Mucosa of descending colon (tissue), 3 donors: Measurements from ENCODE around the gene CPPED1. TPM values are rescaled to one million over a fixed set of nuclear protein-coding genes. Genes with fewer than 3 reads are reported as not detected.
"Not testable (repeated sequence)": the region's sequence is repeated elsewhere in the genome, so short reads cannot be mapped to it uniquely, and the experiment has no call there.

Experiments used
- ATAC-seq: fragments of 200-7000 bp; cut with Tn5 transposase; one replicate; pipeline ENCODE4 v1.9.1; 2020; ENCODE audit warnings: mild to moderate bottlenecking, moderate library complexity
- DNase-seq, 3 donors: peaks; one replicate each; pipeline ENCODE4 v3.0.0-alpha.2; 2020
- H3K36me3 ChIP-seq: fragments of 200-600 bp; one replicate; pipeline ENCODE4 v1.8.0; 2021; ENCODE audit warnings: low read depth, mild to moderate bottlenecking
- H3K4me1 ChIP-seq: fragments of 200-600 bp; one replicate; pipeline ENCODE4 v1.8.0; 2021; ENCODE audit warnings: low read depth, mild to moderate bottlenecking
- H3K4me3 ChIP-seq: fragments of 200-600 bp; one replicate; pipeline ENCODE4 v1.8.0; 2021; ENCODE audit warnings: mild to moderate bottlenecking
- H3K9me3 ChIP-seq: fragments of 200-600 bp; one replicate; pipeline ENCODE4 v1.8.0; 2021; ENCODE audit warnings: mild to moderate bottlenecking
- intact Hi-C, 2 donors: fragments of 100-400 bp; cut with DNase I in 1 of 2; cut with micrococcal nuclease in 1 of 2; formaldehyde crosslinking; loops; one replicate each; pipeline versions ENCODE4 v1.11.0 to v1.11.1; 2022; cut with DNase I, micrococcal nuclease
- total RNA-seq, 3 donors: library from RNA; stranded (reverse); fragmentation: NEBNext Ultra II Directional in 2 of 3; extraction: Animal tissue kit (Norgen Biotek cat#: 25700) in 2 of 3; gene quantifications; one replicate each; pipeline versions ENCODE4 v1.2.1 to v1.2.4, GENCODE V29; 2021 to 2023
- TF ChIP-seq, protein P1 (sequence below): fragments of 200-600 bp; IDR thresholded peaks from one replicate; pipeline ENCODE4 v1.8.0; 2022; ENCODE audit warnings: antibody characterized with exemption, mild to moderate bottlenecking
- donor health status: DM: no; HTN: no; CAD: no; lungs with moderate emphysema.
- donor health status: DM: no; HTN: no; CAD: no.
- donor health status: DM: no; HTN: yes; CAD: no.

Gene CPPED1
- total RNA-seq, 3 donors from 2014 or later: 18.9 to 25.0 (median 23.4) TPM

GRCh38 chr16:12819126-12820117 lies 15.7 kb upstream of the CPPED1 start:
- H3K4me1 ChIP-seq: no peaks in the 10 kb centered on the region
- DNase-seq (peak; percentile 70 to 85 (median 73)), ATAC-seq (peak; percentile 88)
- no peaks in the 10 kb centered on the region for H3K36me3 ChIP-seq
- H3K9me3 ChIP-seq: no peaks in the 10 kb centered on the region
- TF ChIP-seq, protein P1, sequence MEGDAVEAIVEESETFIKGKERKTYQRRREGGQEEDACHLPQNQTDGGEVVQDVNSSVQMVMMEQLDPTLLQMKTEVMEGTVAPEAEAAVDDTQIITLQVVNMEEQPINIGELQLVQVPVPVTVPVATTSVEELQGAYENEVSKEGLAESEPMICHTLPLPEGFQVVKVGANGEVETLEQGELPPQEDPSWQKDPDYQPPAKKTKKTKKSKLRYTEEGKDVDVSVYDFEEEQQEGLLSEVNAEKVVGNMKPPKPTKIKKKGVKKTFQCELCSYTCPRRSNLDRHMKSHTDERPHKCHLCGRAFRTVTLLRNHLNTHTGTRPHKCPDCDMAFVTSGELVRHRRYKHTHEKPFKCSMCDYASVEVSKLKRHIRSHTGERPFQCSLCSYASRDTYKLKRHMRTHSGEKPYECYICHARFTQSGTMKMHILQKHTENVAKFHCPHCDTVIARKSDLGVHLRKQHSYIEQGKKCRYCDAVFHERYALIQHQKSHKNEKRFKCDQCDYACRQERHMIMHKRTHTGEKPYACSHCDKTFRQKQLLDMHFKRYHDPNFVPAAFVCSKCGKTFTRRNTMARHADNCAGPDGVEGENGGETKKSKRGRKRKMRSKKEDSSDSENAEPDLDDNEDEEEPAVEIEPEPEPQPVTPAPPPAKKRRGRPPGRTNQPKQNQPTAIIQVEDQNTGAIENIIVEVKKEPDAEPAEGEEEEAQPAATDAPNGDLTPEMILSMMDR: peak; percentile 76
- intact Hi-C loops: loop anchor here (10.0 kb wide), 2 partner anchors 365 to 725 kb away; no protein-coding TSS in a partner anchor
- H3K4me3 ChIP-seq: no peak overlapping the region

DNA sequence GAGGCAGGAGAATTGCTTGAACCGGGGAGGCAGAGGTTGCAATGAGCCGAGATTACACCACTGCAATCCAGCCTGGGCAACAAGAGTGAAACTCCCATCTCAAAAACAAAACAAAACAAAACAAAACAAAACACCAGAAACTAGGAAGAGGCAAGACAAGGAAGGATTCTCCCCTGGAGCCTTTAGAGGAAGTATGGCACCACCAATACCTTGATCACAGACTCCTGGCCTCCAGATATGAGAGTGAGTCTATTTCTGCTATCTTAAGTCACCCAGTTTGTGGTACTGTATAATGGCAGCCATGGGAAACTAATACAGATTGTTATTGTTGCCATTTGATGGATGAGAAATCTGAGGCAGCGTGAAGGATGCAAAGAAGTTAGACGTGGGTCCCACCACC lies 14.6 kb upstream of the CPPED1 start:
- DNase-seq (no peak), ATAC-seq (no peak)
- intact Hi-C loops: loop anchor here (10.0 kb wide), 2 partner anchors 364 to 724 kb away; no protein-coding TSS in a partner anchor

DNA sequence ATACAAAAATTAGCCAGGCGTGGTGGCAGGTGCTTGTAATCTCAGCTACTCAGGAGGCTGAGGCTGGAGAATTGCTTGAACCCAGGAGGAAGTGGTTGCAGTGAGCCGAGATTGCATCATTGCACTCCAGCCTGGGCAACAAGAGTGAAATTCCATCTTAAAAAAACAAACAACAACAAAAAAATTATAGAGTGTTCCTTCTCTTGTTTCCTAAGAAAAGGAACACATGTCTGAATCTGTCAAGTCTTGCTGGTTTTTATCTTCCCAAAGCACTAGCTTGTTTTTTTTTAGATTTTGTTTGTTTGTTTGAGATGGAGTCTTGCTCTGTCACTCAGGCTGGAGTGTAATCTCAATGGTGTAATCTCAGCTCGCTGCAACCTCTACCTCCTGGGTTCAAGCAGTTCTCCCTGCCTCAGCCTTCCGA lies 13.1 kb upstream of the CPPED1 start:
- not testable (repeated sequence) for H3K9me3 ChIP-seq, DNase-seq, H3K4me1 ChIP-seq, H3K4me3 ChIP-seq, H3K36me3 ChIP-seq, ATAC-seq
- intact Hi-C loops: loop anchor here (10.0 kb wide), 2 partner anchors 362 to 722 kb away; no protein-coding TSS in a partner anchor

More for the DNA sequence above, 14.6 kb upstream of the CPPED1 start:
- H3K9me3 ChIP-seq: no peaks in the 10 kb centered on the region
- H3K36me3 ChIP-seq: no peaks in the 10 kb centered on the region
- TF ChIP-seq, protein P1: no peak
- no peak overlapping the region for H3K4me3 ChIP-seq
- H3K4me1 ChIP-seq: no peaks in the 10 kb centered on the region

DNA sequence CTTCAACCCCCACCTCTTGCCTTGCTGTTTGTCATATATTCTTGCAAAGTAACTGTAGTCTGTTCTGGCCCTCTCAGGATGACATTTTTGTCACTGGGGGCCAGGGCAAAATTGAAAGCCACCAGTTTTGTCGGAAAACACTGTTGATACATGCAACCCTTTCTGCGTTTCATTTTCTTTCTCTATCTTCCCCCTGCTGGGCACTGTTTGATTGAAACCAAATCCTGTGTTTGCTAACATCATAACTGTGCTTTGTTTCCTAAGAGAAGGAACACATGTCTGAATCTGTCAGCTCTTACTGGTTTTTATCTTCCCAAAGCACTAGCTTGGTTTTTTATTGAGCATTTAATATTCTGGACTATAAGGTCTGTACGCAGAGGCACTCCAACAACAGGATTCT lies 11.7 kb upstream of the CPPED1 start:
- intact Hi-C loops: loop anchor here (10.0 kb wide), 2 partner anchors 361 to 721 kb away; no protein-coding TSS in a partner anchor
- ATAC-seq: no peak
- TF ChIP-seq, protein P1: no peak
- DNase-seq: no peak
- Histone ChIP-seq H3K4me3 (no peak overlapping the region), H3K9me3 (no peaks in the 10 kb centered on the region), H3K4me1 (no peaks in the 10 kb centered on the region), H3K36me3 (no peaks in the 10 kb centered on the region)

DNA sequence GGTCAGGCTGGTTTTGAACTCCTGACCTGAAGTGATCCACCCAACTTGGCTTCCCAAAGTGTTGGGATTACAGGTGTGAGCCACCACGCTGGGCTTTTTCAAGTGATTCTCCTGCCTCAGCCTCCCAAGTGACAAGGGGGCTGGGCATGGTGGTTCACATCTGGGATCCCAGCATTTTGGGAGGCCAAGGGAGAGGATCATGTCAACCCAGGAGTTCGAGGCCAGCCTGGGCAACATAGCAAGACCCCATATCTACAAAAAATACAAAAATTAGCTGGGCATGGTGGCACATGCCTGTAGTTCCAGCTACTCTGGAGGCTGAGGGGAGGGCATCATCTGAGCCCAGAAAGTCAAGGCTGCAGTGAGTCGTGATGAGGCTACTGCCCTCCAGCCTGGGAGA lies 10.0 kb upstream of the CPPED1 start:
- not testable (repeated sequence) for H3K4me1 ChIP-seq, H3K36me3 ChIP-seq, H3K9me3 ChIP-seq, H3K4me3 ChIP-seq, ATAC-seq, DNase-seq
- intact Hi-C loops: loop anchor here (10.0 kb wide), 2 partner anchors 359 to 719 kb away; no protein-coding TSS in a partner anchor

- H3K9me3 ChIP-seq, H3K4me1 ChIP-seq, DNase-seq, H3K4me3 ChIP-seq, ATAC-seq, H3K36me3 ChIP-seq: not testable (repeated sequence)
- intact Hi-C loops: loop anchor here (10.0 kb wide), 2 partner anchors 359 to 719 kb away; no protein-coding TSS in a partner anchor
Measured at GRCh38 chr16:12813321-12813720, 9.6 kb upstream of the CPPED1 start.
